Activated B cell treated with CpG ODN at 0.5 μM for 24 hours (primary cell): ENCODE results near the gene ARHGAP36. TPM values are rescaled to one million over a fixed set of nuclear protein-coding genes. Genes with fewer than 3 reads are reported as not detected.

Experiments
- ATAC-seq: fragments of 200-7000 bp; cut with Tn5 transposase; one replicate; pipeline ENCODE4 v1.10.0; 2021; ENCODE audit warnings: low read depth, mild to moderate bottlenecking, moderate library complexity
- CTCF ChIA-PET: fragments of 350-600 bp; sonication (Branson Sonifier 250); formaldehyde crosslinking; loops from one replicate; lab custom pipeline; 2021; ENCODE audit warnings: antibody characterized with exemption; lab: Charles Lee
- POLR2A ChIA-PET: fragments of 350-600 bp; sonication (Branson Sonifier 250); formaldehyde crosslinking; loops from one replicate; lab custom pipeline; 2021; ENCODE audit warnings: antibody characterized with exemption; lab: Charles Lee
- DNase-seq: peaks from one replicate; pipeline ENCODE4 v3.0.0; 2022
- H3K27ac Mint-ChIP-seq: one replicate; pipeline ENCODE4 v1.8.0; 2020; ENCODE audit warnings: mixed read lengths
- H3K27me3 Mint-ChIP-seq: one replicate; pipeline ENCODE4 v1.8.0; 2021; ENCODE audit warnings: mixed read lengths
- H3K36me3 Mint-ChIP-seq: one replicate; pipeline ENCODE4 v1.8.0; 2021; ENCODE audit warnings: low read depth, mixed read lengths
- H3K4me1 Mint-ChIP-seq: one replicate; pipeline ENCODE4 v1.8.0; 2021; ENCODE audit warnings: mixed read lengths
- H3K4me3 Mint-ChIP-seq: one replicate; pipeline ENCODE4 v1.8.0; 2020; ENCODE audit warnings: mild to moderate bottlenecking, mixed read lengths
- H3K9me3 Mint-ChIP-seq: one replicate; pipeline ENCODE4 v1.8.0; 2020; ENCODE audit warnings: mixed read lengths
- CTCF ChIP-seq: fragments of 200-600 bp; IDR thresholded peaks from one replicate; pipeline ENCODE4 v1.8.0; 2022; ENCODE audit warnings: antibody characterized with exemption, mild to moderate bottlenecking
- intact Hi-C: fragments of 100-400 bp; cut with micrococcal nuclease; formaldehyde crosslinking; loops from one replicate; pipeline ENCODE4 v1.15.1; 2024
- total RNA-seq: library from RNA; stranded (reverse); gene quantifications from 2 replicates; pipeline ENCODE4 v1.2.3, GENCODE V29; 2022

The ARHGAP36 gene, protein sequence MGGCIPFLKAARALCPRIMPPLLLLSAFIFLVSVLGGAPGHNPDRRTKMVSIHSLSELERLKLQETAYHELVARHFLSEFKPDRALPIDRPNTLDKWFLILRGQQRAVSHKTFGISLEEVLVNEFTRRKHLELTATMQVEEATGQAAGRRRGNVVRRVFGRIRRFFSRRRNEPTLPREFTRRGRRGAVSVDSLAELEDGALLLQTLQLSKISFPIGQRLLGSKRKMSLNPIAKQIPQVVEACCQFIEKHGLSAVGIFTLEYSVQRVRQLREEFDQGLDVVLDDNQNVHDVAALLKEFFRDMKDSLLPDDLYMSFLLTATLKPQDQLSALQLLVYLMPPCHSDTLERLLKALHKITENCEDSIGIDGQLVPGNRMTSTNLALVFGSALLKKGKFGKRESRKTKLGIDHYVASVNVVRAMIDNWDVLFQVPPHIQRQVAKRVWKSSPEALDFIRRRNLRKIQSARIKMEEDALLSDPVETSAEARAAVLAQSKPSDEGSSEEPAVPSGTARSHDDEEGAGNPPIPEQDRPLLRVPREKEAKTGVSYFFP
- not detected in 2 replicates for total RNA-seq

DNA sequence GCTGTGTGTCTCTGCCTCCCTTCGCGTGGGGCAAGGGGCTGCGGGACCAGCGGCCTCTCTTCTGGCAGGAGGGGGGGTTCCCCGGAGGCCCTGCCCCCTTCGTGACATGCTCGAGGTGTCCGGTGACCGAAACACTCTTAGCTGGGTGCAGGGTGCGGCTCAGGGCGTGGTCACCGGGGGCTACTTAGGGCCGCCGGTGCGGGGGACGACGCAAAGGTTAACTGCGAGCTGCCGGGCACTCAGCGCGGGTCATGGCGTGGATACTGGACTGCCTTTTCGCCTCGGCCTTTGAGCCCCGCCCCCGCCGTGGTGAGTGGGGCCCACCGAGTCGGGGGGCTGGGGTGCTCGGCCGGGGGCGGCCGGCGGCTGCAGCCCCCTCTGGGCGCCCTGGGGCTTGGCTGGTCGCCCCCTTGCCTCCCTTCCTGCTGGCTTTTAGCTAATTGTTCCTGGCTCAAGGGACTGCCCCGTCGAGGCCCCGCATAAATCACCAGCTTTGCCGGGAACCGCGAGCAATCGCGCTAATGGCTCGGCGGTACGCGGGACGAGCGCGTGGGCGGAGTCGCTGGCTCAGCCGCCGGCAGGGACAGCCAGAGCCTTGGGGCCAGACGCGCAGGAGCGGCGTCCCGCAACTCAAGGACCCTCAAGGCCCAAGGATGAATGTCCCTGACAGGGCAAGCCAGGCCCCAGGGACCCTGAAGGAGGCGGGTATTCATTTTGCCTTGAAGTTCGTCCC is at the start of gene ARHGAP36:
Gene ARHGAP36, plus strand, starts transcription at position 211 of the 733 bp plus-strand sequence. CDS start 23,320 bp downstream, outside the sequence.
- Mint-ChIP-seq H3K36me3 (no peaks in the 10 kb centered on the region), H3K27me3 (peaks cover 19% of the 10 kb centered on the region), H3K4me1 (no peaks in the 10 kb centered on the region), H3K9me3 (no peaks in the 10 kb centered on the region), H3K27ac (no peak within 1 kb of the TSS), H3K4me3 (no peak within 1 kb of the TSS)
- no peak for TF ChIP-seq CTCF
- CTCF ChIA-PET = no interaction called here
- DNase-seq (no peak), ATAC-seq (no peak)
- intact Hi-C loops = no loop called here
- POLR2A ChIA-PET = no interaction called here

DNA sequence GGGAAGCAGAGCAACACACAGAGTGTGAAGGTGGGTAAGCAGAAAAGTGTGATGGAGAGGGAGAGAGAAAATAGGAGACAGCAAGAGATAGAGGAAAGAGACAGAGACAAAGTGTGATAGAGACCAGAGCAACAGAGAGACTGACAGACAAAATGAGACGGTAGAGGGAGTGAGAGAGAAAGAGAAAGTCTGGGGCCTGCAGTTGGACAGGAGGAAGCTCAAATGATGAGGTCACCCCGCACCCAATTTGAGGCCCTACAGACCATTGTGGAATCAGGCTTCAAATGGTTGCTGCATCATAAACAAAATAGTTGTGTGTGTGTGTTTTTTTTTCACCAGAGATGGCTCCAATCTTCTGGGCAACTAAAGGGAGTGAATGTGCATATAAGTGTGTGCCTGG is 48.0 kb upstream of the ARHGAP36 start:
- Mint-ChIP-seq H3K36me3 (no peaks in the 10 kb centered on the region), H3K4me1 (no peaks in the 10 kb centered on the region), H3K9me3 (no peaks in the 10 kb centered on the region), H3K27ac (no peak overlapping the region), H3K27me3 (no peaks in the 10 kb centered on the region), H3K4me3 (no peak overlapping the region)
- POLR2A ChIA-PET = no interaction called here
- ATAC-seq (no peak), DNase-seq (no peak)
- no peak for TF ChIP-seq CTCF
- intact Hi-C loops = no loop called here
- CTCF ChIA-PET = no interaction called here

DNA sequence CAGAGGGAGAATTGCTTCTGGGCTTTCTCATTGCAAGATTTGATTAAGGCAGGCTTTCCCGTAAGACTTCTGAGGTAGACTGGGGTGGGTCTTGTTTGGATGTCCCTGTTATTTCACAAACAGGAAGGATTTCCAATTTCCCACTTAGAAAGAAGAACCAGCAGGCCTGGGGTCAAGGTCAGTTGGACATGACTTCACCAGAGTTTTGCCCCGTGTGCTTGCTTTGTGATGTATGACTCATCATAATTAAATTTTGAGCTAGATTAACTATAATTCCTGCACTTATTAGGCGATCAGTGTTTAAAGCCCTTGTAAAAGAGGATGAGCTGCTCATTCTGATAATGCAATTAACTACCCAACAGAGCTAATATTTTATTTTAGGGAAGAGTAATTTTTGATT is 32.8 kb upstream of the ARHGAP36 start:
- Mint-ChIP-seq H3K36me3 (no peaks in the 10 kb centered on the region), H3K27ac (no peak overlapping the region), H3K4me1 (no peaks in the 10 kb centered on the region), H3K4me3 (no peak overlapping the region), H3K9me3 (peaks cover 5% of the 10 kb centered on the region), H3K27me3 (peaks cover 6% of the 10 kb centered on the region)
- CTCF ChIA-PET = no interaction called here
- no peak for TF ChIP-seq CTCF
- POLR2A ChIA-PET = no interaction called here
- intact Hi-C loops = no loop called here
- DNase-seq (no peak), ATAC-seq (no peak)

- ChIA-PET CTCF (no interaction called here), POLR2A (no interaction called here)
- Mint-ChIP-seq H3K36me3 (no peaks in the 10 kb centered on the region), H3K27ac (no peak overlapping the region), H3K4me1 (no peaks in the 10 kb centered on the region), H3K27me3 (peaks cover 2% of the 10 kb centered on the region), H3K4me3 (no peak overlapping the region), H3K9me3 (no peaks in the 10 kb centered on the region)
- intact Hi-C loops = no loop called here
- no peak for TF ChIP-seq CTCF
- ATAC-seq (no peak), DNase-seq (no peak)
Observed at GRCh38 chrX:131032354-131033230, 25.6 kb upstream of the ARHGAP36 start.
